ENCODE measurements around the gene PGBD5. TPM values are rescaled to one million over a fixed set of nuclear protein-coding genes. Genes with fewer than 3 reads are reported as not detected.

PGBD5 gene
- polyA plus RNA-seq, 1 experiment, result 1.0 TPM

- Histone ChIP-seq H3K27ac (ENCODE audit: low read depth, low read length) (no peak overlapping the region), H3K4me3 (ENCODE audit: low read depth, low read length) (no peak overlapping the region), H3K27me3 (ENCODE audit: control insufficient read depth, insufficient read depth, low read length) (no peaks in the 10 kb centered on the region), H3K9me3 (ENCODE audit: control insufficient read depth, insufficient read depth, low read length) (no peaks in the 10 kb centered on the region)
- POLR2A ChIA-PET, result no interaction called here
- TF ChIP-seq CTCF (IDR thresholded peaks at IDR 0.05; ENCODE audit: low read depth, low read length), result no peak
- no peak for DNase-seq (ENCODE audit: low read depth, low spot score)
- CTCF ChIA-PET, result no interaction called here
Measured at GRCh38 chr1:230273141-230273710, 152.9 kb downstream of the PGBD5 start.

GRCh38 chr1:230272557-230272956, 153.6 kb downstream of the PGBD5 start:
- no peaks in the 10 kb centered on the region for H3K27me3 ChIP-seq (ENCODE audit: control insufficient read depth, insufficient read depth, low read length)
- no peak for TF ChIP-seq CTCF (IDR thresholded peaks at IDR 0.05; ENCODE audit: low read depth, low read length)
- POLR2A ChIA-PET, result no interaction called here
- H3K4me3 ChIP-seq (ENCODE audit: low read depth, low read length), result no peak overlapping the region
- CTCF ChIA-PET, result no interaction called here
- DNase-seq (ENCODE audit: low read depth, low spot score), result no peak
- H3K9me3 ChIP-seq (ENCODE audit: control insufficient read depth, insufficient read depth, low read length), result no peaks in the 10 kb centered on the region
- H3K27ac ChIP-seq (ENCODE audit: low read depth, low read length), result no peak overlapping the region

GRCh38 chr1:230271300-230272035, 154.7 kb downstream of the PGBD5 start:
- Histone ChIP-seq H3K9me3 (ENCODE audit: control insufficient read depth, insufficient read depth, low read length) (no peaks in the 10 kb centered on the region), H3K4me3 (ENCODE audit: low read depth, low read length) (no peak overlapping the region), H3K27me3 (ENCODE audit: control insufficient read depth, insufficient read depth, low read length) (no peaks in the 10 kb centered on the region), H3K27ac (ENCODE audit: low read depth, low read length) (no peak overlapping the region)
- POLR2A ChIA-PET, result no interaction called here
- DNase-seq (ENCODE audit: low read depth, low spot score), result no peak
- no peak for TF ChIP-seq CTCF (IDR thresholded peaks at IDR 0.05; ENCODE audit: low read depth, low read length)
- CTCF ChIA-PET, result interaction anchor here (1.6 kb wide), 1 partner anchor 299 kb away, joined by 4 read pairs; no protein-coding TSS in a partner anchor

- ChIA-PET POLR2A (no interaction called here), CTCF (interaction anchor here (1.6 kb wide), 1 partner anchor 298 kb away, joined by 4 read pairs; no protein-coding TSS in a partner anchor)
- Histone ChIP-seq H3K27me3 (ENCODE audit: control insufficient read depth, insufficient read depth, low read length) (no peaks in the 10 kb centered on the region), H3K9me3 (ENCODE audit: control insufficient read depth, insufficient read depth, low read length) (no peaks in the 10 kb centered on the region), H3K27ac (ENCODE audit: low read depth, low read length) (no peak overlapping the region), H3K4me3 (ENCODE audit: low read depth, low read length) (no peak overlapping the region)
- DNase-seq (ENCODE audit: low read depth, low spot score), result no peak
- no peak for TF ChIP-seq CTCF (IDR thresholded peaks at IDR 0.05; ENCODE audit: low read depth, low read length)
Measured at GRCh38 chr1:230270559-230271281, 155.4 kb downstream of the PGBD5 start.

GRCh38 chr1:230270185-230270558, 156.0 kb downstream of the PGBD5 start:
- DNase-seq (ENCODE audit: low read depth, low spot score), result no peak
- TF ChIP-seq CTCF (IDR thresholded peaks at IDR 0.05; ENCODE audit: low read depth, low read length), result no peak
- no peaks in the 10 kb centered on the region for H3K27me3 ChIP-seq (ENCODE audit: control insufficient read depth, insufficient read depth, low read length)
- ChIA-PET CTCF (interaction anchor here (1.6 kb wide), 1 partner anchor 297 kb away, joined by 4 read pairs; no protein-coding TSS in a partner anchor), POLR2A (no interaction called here)
- no peak overlapping the region for H3K4me3 ChIP-seq (ENCODE audit: low read depth, low read length)
- no peak overlapping the region for H3K27ac ChIP-seq (ENCODE audit: low read depth, low read length)
- no peaks in the 10 kb centered on the region for H3K9me3 ChIP-seq (ENCODE audit: control insufficient read depth, insufficient read depth, low read length)

All from AG04450 (cell line).